ENCODE results near the gene ZNF398.

GRCh38 chr7:149147752-149148653, 750 bp downstream of the ZNF398 start:
- TF ChIP-seq CTCF (CRISPR knock-in tag; IDR thresholded peaks at IDR 0.05): peak; percentile 26
- TF ChIP-seq ZBTB10 (CRISPR knock-in tag; IDR thresholded peaks at IDR 0.05; ENCODE audit: borderline replicate concordance): no peak
- TF ChIP-seq ZNF24 (IDR thresholded peaks at IDR 0.05): no peak
- no peak for TF ChIP-seq REST (IDR thresholded peaks at IDR 0.05; ENCODE audit: borderline replicate concordance in 1 of 2, low read depth in 1 of 2, low read length in 2 of 2)
- TF ChIP-seq MTA3 (CRISPR knock-in tag; IDR thresholded peaks at IDR 0.05): no peak
- TF ChIP-seq ZNF639 (CRISPR knock-in tag; conservative IDR thresholded peaks at IDR 0.05): no peak
- no peak for TF ChIP-seq ZNF251 (CRISPR knock-in tag; IDR thresholded peaks at IDR 0.05)
- 0 out of 2 replicates have a peak, but pooled peaks have one; percentile 64 for TF ChIP-seq ZNF605 (CRISPR knock-in tag; IDR thresholded peaks at IDR 0.05)
- 0 out of 2 replicates have a peak, but pooled peaks have one; percentile 20 for TF ChIP-seq CREB1 (IDR thresholded peaks at IDR 0.05)
- TF ChIP-seq CREB1 (CRISPR knock-in tag; IDR thresholded peaks at IDR 0.05): no peak
- peak; percentile 54; the same call in 1 of the 2 replicates for TF ChIP-seq ZSCAN21 (CRISPR knock-in tag; IDR thresholded peaks at IDR 0.05; ENCODE audit: borderline replicate concordance)
- peak; percentile 40; the same call in 2 of the 3 replicates for TF ChIP-seq MXI1 (IDR thresholded peaks at IDR 0.05; ENCODE audit: borderline replicate concordance, low read depth, low read length)
- no peak for TF ChIP-seq ZNF235 (CRISPR knock-in tag; IDR thresholded peaks at IDR 0.05; ENCODE audit: borderline replicate concordance)
